GM12874 (cell line): ENCODE data around the gene P2RY11.

ENCODE experiments used
- TF ChIP-seq, protein P1 (sequence below): IDR thresholded peaks from 2 replicates; pipeline ENCODE4 v1.5.1; 2011; ENCODE audit warnings: low read depth, mild to moderate bottlenecking, control low read depth, low read length, moderate library complexity; ENCODE audit not compliant: insufficient read depth

The P2RY11 gene

DNA sequence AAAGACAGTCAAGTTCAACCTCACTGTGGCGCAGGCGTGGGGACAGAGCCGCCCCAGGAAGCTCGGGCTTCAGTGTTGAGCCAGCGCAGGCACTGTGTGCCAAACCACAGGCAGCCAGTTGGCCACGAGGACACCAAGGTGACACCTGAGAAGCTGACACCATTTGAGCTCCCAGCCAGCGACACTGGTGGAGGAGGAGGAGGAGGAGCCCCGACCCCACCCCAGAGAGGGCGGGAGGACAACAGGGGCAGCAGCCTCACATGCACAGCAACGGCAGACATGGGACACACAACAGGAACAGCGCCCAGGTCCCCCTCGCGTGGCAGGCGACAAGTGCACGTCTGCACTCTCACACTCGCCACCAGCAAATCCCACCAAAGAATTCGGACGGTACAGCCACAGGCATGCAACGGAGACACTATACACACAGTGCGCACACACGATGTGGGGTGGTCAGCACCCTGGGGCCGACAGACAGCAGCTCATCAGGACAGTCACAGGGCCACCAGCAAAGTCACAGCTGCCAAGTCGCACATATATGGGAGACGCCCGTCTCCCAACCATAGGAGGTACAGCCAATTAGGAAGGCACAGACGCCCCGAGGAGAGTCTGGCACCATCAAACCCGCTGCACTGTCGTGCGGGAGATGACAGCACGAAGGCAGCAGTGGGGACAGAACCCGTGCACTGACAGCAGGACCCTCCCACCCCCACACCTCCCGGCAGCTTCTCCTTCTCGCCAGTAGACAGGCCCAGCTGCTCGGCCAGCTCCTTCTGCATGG lies 4.8 kb downstream of the P2RY11 start:
- TF ChIP-seq, protein P1, sequence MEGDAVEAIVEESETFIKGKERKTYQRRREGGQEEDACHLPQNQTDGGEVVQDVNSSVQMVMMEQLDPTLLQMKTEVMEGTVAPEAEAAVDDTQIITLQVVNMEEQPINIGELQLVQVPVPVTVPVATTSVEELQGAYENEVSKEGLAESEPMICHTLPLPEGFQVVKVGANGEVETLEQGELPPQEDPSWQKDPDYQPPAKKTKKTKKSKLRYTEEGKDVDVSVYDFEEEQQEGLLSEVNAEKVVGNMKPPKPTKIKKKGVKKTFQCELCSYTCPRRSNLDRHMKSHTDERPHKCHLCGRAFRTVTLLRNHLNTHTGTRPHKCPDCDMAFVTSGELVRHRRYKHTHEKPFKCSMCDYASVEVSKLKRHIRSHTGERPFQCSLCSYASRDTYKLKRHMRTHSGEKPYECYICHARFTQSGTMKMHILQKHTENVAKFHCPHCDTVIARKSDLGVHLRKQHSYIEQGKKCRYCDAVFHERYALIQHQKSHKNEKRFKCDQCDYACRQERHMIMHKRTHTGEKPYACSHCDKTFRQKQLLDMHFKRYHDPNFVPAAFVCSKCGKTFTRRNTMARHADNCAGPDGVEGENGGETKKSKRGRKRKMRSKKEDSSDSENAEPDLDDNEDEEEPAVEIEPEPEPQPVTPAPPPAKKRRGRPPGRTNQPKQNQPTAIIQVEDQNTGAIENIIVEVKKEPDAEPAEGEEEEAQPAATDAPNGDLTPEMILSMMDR, result no peak

GRCh38 chr19:10116866-10117616 lies 5.5 kb downstream of the P2RY11 start:
- TF ChIP-seq, protein P1, result no peak

DNA sequence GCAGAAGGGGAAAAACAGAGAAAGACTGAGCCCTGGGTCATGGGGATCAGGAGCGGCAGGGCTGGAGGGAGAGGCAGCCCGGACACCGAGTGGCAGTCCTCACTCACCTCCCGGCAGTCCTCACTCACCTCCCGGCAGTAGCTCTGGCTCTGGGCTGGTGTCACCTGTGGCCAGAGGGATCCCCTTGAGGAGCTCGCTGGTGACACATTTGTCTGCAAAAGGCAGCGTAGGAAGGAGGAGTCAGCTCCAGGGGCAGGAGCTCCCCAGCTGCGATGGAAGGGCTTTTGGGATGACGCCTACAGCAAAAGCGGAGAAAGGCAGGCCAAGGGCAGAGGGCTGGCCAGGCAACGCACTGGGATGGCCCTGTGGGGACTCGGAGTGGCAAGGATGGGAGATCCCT lies 7.5 kb downstream of the P2RY11 start:
- TF ChIP-seq, protein P1, result no peak

- TF ChIP-seq, protein P1, result no peak
Observed at GRCh38 chr19:10120538-10121189, 9.2 kb downstream of the P2RY11 start.

DNA sequence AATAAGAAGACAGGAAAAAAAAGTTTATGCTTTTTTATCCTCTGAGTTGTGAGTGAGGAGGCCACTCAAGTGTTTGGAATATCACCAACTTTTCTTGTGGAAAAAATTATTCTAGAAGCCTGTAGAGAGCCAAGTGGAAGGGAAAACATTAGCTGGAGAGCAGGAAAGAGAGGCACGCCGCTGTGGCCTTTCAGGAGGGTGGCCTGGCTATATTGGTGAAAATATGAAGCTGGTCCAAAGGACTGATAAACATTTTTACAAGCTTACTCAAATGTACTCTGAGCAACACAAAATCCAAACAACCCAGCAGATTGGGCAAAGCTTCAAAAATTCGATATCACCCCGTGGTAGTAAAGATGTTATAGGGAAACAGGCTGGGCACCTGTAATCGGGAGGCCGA lies 10.6 kb downstream of the P2RY11 start:
- TF ChIP-seq, protein P1, result no peak

GRCh38 chr19:10124429-10124828 lies 12.9 kb downstream of the P2RY11 start:
- TF ChIP-seq, protein P1, result no peak

GRCh38 chr19:10126213-10126639 lies 14.7 kb downstream of the P2RY11 start:
- TF ChIP-seq, protein P1, result no peak
